Germinal center (tissue), 1 donor: ENCODE results near the gene KCNB1.

Source experiments
- DNase-seq: peaks from one replicate; pipeline ENCODE4 v3.0.0; 2012; ENCODE audit warnings: mixed read lengths, low spot score

Gene KCNB1

GRCh38 chr20:49386848-49387580 is 95.5 kb downstream of the KCNB1 start:
- DNase-seq: no peak

- DNase-seq: peak; percentile 24
Observed at GRCh38 chr20:49385465-49385864, 97.0 kb downstream of the KCNB1 start.

GRCh38 chr20:49384437-49385434 is 97.7 kb downstream of the KCNB1 start:
- peak; percentile 52 for DNase-seq

- DNase-seq: no peak
Observed at GRCh38 chr20:49381558-49382493, 100.6 kb downstream of the KCNB1 start.

GRCh38 chr20:49380337-49380780 is 102.1 kb downstream of the KCNB1 start:
- DNase-seq: no peak

GRCh38 chr20:49379338-49379737 is 103.1 kb downstream of the KCNB1 start:
- DNase-seq: no peak

GRCh38 chr20:49377326-49377725 is 105.1 kb downstream of the KCNB1 start:
- no peak for DNase-seq

GRCh38 chr20:49375170-49375569 is 107.3 kb downstream of the KCNB1 start:
- DNase-seq: no peak

- no peak for DNase-seq
Observed at GRCh38 chr20:49372095-49372734, 110.3 kb downstream of the KCNB1 start.

- no peak for DNase-seq
Observed at GRCh38 chr20:49368596-49368995, 113.9 kb downstream of the KCNB1 start.

GRCh38 chr20:49367113-49367512 is 115.4 kb downstream of the KCNB1 start:
- DNase-seq: no peak

GRCh38 chr20:49366687-49367086 is 115.8 kb downstream of the KCNB1 start:
- no peak for DNase-seq

GRCh38 chr20:49361862-49362660 is 120.4 kb downstream of the KCNB1 start:
- no peak for DNase-seq

GRCh38 chr20:49360242-49360968 is 122.1 kb downstream of the KCNB1 start:
- DNase-seq: no peak

- no peak for DNase-seq
Observed at GRCh38 chr20:49356676-49357075, 125.8 kb downstream of the KCNB1 start.

GRCh38 chr20:49354673-49355072 is 127.8 kb downstream of the KCNB1 start:
- no peak for DNase-seq

- no peak for DNase-seq
Observed at GRCh38 chr20:49353348-49353747, 129.1 kb downstream of the KCNB1 start.

- DNase-seq: no peak
Observed at GRCh38 chr20:49352751-49353150, 129.7 kb downstream of the KCNB1 start.

GRCh38 chr20:49351775-49352174 is 130.7 kb downstream of the KCNB1 start:
- DNase-seq: no peak
